Stromal cell of bone marrow (primary cell): ENCODE results near the gene PTPRM.

Experiments used
- DNase-seq: peaks from one replicate; pipeline ENCODE4 v3.0.0-alpha.2; 2012; ENCODE audit warnings: low read depth

PTPRM gene

GRCh38 chr18:7855671-7856070, 288.6 kb downstream of the PTPRM start:
- DNase-seq = no peak

GRCh38 chr18:7856116-7856515, 289.0 kb downstream of the PTPRM start:
- DNase-seq = no peak

- no peak for DNase-seq
These were observed 289.6 kb downstream of the PTPRM start for GRCh38 chr18:7856733-7857132.

- DNase-seq = no peak
These were observed 290.4 kb downstream of the PTPRM start for GRCh38 chr18:7857562-7857961.

- DNase-seq = no peak
These were observed 292.0 kb downstream of the PTPRM start for GRCh38 chr18:7859122-7859521.

GRCh38 chr18:7870266-7870665, 303.1 kb downstream of the PTPRM start:
- no peak for DNase-seq

GRCh38 chr18:7870855-7871254, 303.7 kb downstream of the PTPRM start:
- no peak for DNase-seq

- no peak for DNase-seq
These were observed 304.7 kb downstream of the PTPRM start for GRCh38 chr18:7871560-7872456.

GRCh38 chr18:7872569-7872968, 305.5 kb downstream of the PTPRM start:
- peak; percentile 23 for DNase-seq

GRCh38 chr18:7873316-7873715, 306.2 kb downstream of the PTPRM start:
- no peak for DNase-seq

GRCh38 chr18:7876354-7877104, 309.4 kb downstream of the PTPRM start:
- no peak for DNase-seq

GRCh38 chr18:7877609-7878008, 310.5 kb downstream of the PTPRM start:
- DNase-seq = no peak

GRCh38 chr18:7878265-7879211, 311.4 kb downstream of the PTPRM start:
- no peak for DNase-seq

- no peak for DNase-seq
These were observed 312.6 kb downstream of the PTPRM start for GRCh38 chr18:7879717-7880116.

- no peak for DNase-seq
These were observed 318.7 kb downstream of the PTPRM start for GRCh38 chr18:7885865-7886264.

GRCh38 chr18:7886436-7886835, 319.3 kb downstream of the PTPRM start:
- DNase-seq = no peak

- DNase-seq = no peak
These were observed 322.4 kb downstream of the PTPRM start for GRCh38 chr18:7889515-7889914.

- DNase-seq = no peak
These were observed 323.0 kb downstream of the PTPRM start for GRCh38 chr18:7890075-7890474.

- no peak for DNase-seq
These were observed 325.4 kb downstream of the PTPRM start for GRCh38 chr18:7892556-7892955.

- DNase-seq = no peak
These were observed 327.5 kb downstream of the PTPRM start for GRCh38 chr18:7894592-7894991.

GRCh38 chr18:7895346-7895745, 328.2 kb downstream of the PTPRM start:
- DNase-seq = no peak

- no peak for DNase-seq
These were observed 329.0 kb downstream of the PTPRM start for GRCh38 chr18:7896161-7896560.
